ENCODE measurements around the gene PPAN.

Gene PPAN

GRCh38 chr19:10141973-10142372 is 35.8 kb downstream of the PPAN start:
- DNase-seq = no peak

GRCh38 chr19:10142701-10143375 is 36.7 kb downstream of the PPAN start:
- peak; percentile 82 for DNase-seq

- DNase-seq = peak; percentile 35
Measured at GRCh38 chr19:10143681-10144080, 37.5 kb downstream of the PPAN start.

GRCh38 chr19:10144361-10144760 is 38.2 kb downstream of the PPAN start:
- DNase-seq = peak; percentile 27

GRCh38 chr19:10145031-10145430 is 38.9 kb downstream of the PPAN start:
- DNase-seq = peak; percentile 20

- no peak for DNase-seq
Measured at GRCh38 chr19:10146142-10146541, 40.0 kb downstream of the PPAN start.

- DNase-seq = no peak
Measured at GRCh38 chr19:10149427-10149826, 43.3 kb downstream of the PPAN start.

GRCh38 chr19:10151521-10151920 is 45.4 kb downstream of the PPAN start:
- DNase-seq = no peak

GRCh38 chr19:10152100-10152499 is 45.9 kb downstream of the PPAN start:
- DNase-seq = no peak

GRCh38 chr19:10155839-10156238 is 49.7 kb downstream of the PPAN start:
- DNase-seq = no peak

GRCh38 chr19:10158071-10158470 is 51.9 kb downstream of the PPAN start:
- no peak for DNase-seq

GRCh38 chr19:10158485-10158884 is 52.3 kb downstream of the PPAN start:
- no peak for DNase-seq

- DNase-seq = no peak
Measured at GRCh38 chr19:10159610-10160009, 53.4 kb downstream of the PPAN start.

Data from CD4-positive, alpha-beta T cell treated with Interleukin-10 for 1 hour (primary cell).